K562 (cell line): ENCODE measurements around the gene TMED7.

Experiments
- BACH1 ChIP-seq: fragments of 200-800 bp; sonication (Bioruptor generic); IDR thresholded peaks from 2 replicates; pipeline ENCODE4 v1.6.1; 2016; ENCODE audit warnings: missing genetic modification characterization, missing compliant biosample characterization
- CTCF ChIP-seq, 3 experiments: IDR thresholded peaks in 2 of 3; conservative IDR thresholded peaks in 1 of 3; 2 replicates each; pipeline ENCODE4 v1.5.1; 2011 to 2012; ENCODE audit warnings: low read length in 3 of 3, mild to moderate bottlenecking in 3 of 3, control low read depth in 2 of 3, improper control_type of control experiment in 1 of 3, inconsistent platforms in 1 of 3, low read depth in 1 of 3, mixed read lengths in 1 of 3, moderate library complexity in 1 of 3; ENCODE audit not compliant: insufficient read depth in 2 of 3
- POLR2A ChIP-seq: fragments of 450-650 bp; conservative IDR thresholded peaks from 2 replicates; pipeline ENCODE4 v1.6.1; 2016
- POLR2AphosphoS2 ChIP-seq: IDR thresholded peaks from 2 replicates; pipeline ENCODE4 v1.6.1; 2012; ENCODE audit warnings: low read length, improper control_type of control experiment
- RCOR1 ChIP-seq, 2 experiments: IDR thresholded peaks; 2 replicates each; pipeline ENCODE4 v1.6.1; 2012; ENCODE audit warnings: low read depth in 2 of 2, low read length in 2 of 2, borderline replicate concordance in 1 of 2, improper control_type of control experiment in 1 of 2
- SMARCA5 ChIP-seq: fragments of 450-650 bp; IDR thresholded peaks from 2 replicates; pipeline ENCODE4 v1.6.1; 2016
- TAF1 ChIP-seq: IDR thresholded peaks from 2 replicates; pipeline ENCODE4 v1.6.1; 2011; ENCODE audit warnings: mild to moderate bottlenecking, low read length, moderate library complexity; ENCODE audit not compliant: insufficient read depth, control insufficient read depth, severe bottlenecking; ENCODE audit errors: extremely low read depth
- ZNF184 ChIP-seq: sonication (generic); formaldehyde crosslinking; IDR thresholded peaks from 2 replicates; pipeline ENCODE4 v1.5.0; 2020; ENCODE audit warnings: missing genetic modification reagents
- ZNF274 ChIP-seq: IDR thresholded peaks from 2 replicates; pipeline ENCODE4 v1.6.1; 2011; ENCODE audit warnings: low read depth, mild to moderate bottlenecking, low read length, moderate library complexity, borderline replicate concordance

- no peak for TF ChIP-seq CTCF (IDR thresholded peaks at IDR 0.05 in 2 of 3, conservative IDR thresholded peaks at IDR 0.05 in 1 of 3; ENCODE audit: insufficient read depth in 2 of 3, low read depth in 1 of 3, low read length in 3 of 3)
- TF ChIP-seq ZNF184 (CRISPR knock-in tag), result no peak
- no peak for TF ChIP-seq POLR2A
- TF ChIP-seq BACH1, result no peak
- TF ChIP-seq RCOR1 (IDR thresholded peaks at IDR 0.05; ENCODE audit: borderline replicate concordance in 1 of 2, low read depth in 2 of 2, low read length in 2 of 2), result no peak
- TF ChIP-seq POLR2AphosphoS2, result no peak
- no peak for TF ChIP-seq ZNF274
- TF ChIP-seq SMARCA5, result no peak
- TF ChIP-seq TAF1, result no peak
Measured at GRCh38 chr5:115640274-115640673, 14.4 kb upstream of the TMED7 start.
